Colonic mucosa (tissue), 4 donors: ENCODE measurements around the gene WDR91. TPM values are rescaled to one million over a fixed set of nuclear protein-coding genes. Genes with fewer than 3 reads are reported as not detected.

ENCODE experiments used
- DNase-seq: peaks from one replicate; pipeline ENCODE4 v3.0.0-alpha.2; 2020
- H3K27ac ChIP-seq: fragments of 200-600 bp; one replicate; pipeline ENCODE4 v1.8.0; 2021
- H3K27me3 ChIP-seq: fragments of 200-600 bp; one replicate; pipeline ENCODE4 v1.8.0; 2021
- H3K36me3 ChIP-seq: fragments of 200-600 bp; one replicate; pipeline ENCODE4 v1.8.0; 2021
- H3K4me1 ChIP-seq: fragments of 200-600 bp; one replicate; pipeline ENCODE4 v1.8.0; 2021; ENCODE audit warnings: mild to moderate bottlenecking
- H3K4me3 ChIP-seq: fragments of 200-600 bp; one replicate; pipeline ENCODE4 v1.8.0; 2021
- H3K9ac ChIP-seq, 2 donors: one replicate each; pipeline ENCODE4 v1.7.0; 2013; ENCODE audit warnings: control low read depth in 2 of 2, low read depth in 2 of 2, low read length in 2 of 2
- H3K9me3 ChIP-seq: fragments of 200-600 bp; one replicate; pipeline ENCODE4 v1.8.0; 2021
- intact Hi-C: fragments of 100-400 bp; cut with DNase I; formaldehyde crosslinking; loops from one replicate; pipeline ENCODE4 v1.14.1; 2022
- total RNA-seq, 2 donors: library from RNA; stranded (reverse); fragmentation: NEBNext Ultra II Directional in 1 of 2; extraction: Animal tissue kit (Norgen Biotek cat#: 25700) in 1 of 2; gene quantifications; one replicate each; pipeline ENCODE4 v1.2.1, GENCODE V29; 2021
- TF ChIP-seq, protein P1 (sequence below): fragments of 200-600 bp; IDR thresholded peaks from one replicate; pipeline ENCODE4 v1.8.0; 2022; ENCODE audit warnings: antibody characterized with exemption, mild to moderate bottlenecking
- donor health status: healthy.
- donor health status: DM: no; HTN: no; CAD: no.
- donor health status: DM: no; HTN: no; CAD: no.

WDR91 gene
- total RNA-seq = 1 to 10 TPM; 4.8 to 6.5 TPM

DNA sequence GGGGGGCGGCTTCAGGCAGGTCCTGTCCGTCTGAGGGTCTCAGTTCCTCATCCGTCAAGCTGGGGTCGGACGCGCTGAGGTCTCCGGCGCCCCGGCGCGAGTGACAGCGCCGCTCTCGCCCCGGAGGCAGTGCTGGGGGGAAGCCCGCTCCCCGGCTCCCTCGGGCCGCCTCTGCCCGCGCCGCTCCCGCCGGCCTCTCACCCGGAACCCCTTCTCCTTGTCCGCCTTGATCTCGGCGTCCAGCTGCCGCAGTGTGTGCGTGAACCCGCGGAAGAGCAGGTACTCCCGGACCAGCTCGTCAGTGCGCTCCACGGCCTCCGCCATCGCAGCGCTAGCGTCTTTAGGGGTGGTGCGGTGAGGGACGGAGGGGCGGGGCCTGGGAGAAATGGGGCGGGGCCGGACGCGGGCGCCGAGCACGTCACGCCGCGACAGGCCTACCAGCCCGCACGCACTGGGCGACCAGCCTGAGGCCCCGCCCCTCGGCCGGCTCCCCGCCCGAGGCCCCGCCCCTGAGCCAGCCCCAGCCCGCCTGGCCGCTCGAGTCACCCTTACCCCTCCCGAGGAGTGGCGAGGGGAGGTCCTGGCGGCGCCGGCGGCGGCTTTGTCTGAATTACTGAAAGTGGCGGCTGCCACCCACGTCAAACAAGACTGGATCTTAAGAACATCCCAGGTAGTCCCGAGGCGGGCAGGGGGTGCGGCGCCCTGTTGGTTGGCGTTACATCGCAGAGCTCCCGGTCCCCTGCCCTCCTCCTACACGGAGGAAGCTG is at the start of gene WDR91:
WDR91 (minus strand) TSS at position 348 of the 767 bp plus-strand sequence; CDS start at position 324, 24 bp downstream.
- intact Hi-C loops = no loop called here
- H3K27ac ChIP-seq = peak within 1 kb of the TSS; percentile 66
- H3K9me3 ChIP-seq = no peaks in the 10 kb centered on the region
- no peaks in the 10 kb centered on the region for H3K4me1 ChIP-seq
- H3K36me3 ChIP-seq = no peaks in the 10 kb centered on the region
- H3K4me3 ChIP-seq = peak within 1 kb of the TSS; percentile 87
- peak within 1 kb of the TSS; percentile 88 to 95 for H3K9ac ChIP-seq
- no peaks in the 10 kb centered on the region for H3K27me3 ChIP-seq
- TF ChIP-seq, protein P1, sequence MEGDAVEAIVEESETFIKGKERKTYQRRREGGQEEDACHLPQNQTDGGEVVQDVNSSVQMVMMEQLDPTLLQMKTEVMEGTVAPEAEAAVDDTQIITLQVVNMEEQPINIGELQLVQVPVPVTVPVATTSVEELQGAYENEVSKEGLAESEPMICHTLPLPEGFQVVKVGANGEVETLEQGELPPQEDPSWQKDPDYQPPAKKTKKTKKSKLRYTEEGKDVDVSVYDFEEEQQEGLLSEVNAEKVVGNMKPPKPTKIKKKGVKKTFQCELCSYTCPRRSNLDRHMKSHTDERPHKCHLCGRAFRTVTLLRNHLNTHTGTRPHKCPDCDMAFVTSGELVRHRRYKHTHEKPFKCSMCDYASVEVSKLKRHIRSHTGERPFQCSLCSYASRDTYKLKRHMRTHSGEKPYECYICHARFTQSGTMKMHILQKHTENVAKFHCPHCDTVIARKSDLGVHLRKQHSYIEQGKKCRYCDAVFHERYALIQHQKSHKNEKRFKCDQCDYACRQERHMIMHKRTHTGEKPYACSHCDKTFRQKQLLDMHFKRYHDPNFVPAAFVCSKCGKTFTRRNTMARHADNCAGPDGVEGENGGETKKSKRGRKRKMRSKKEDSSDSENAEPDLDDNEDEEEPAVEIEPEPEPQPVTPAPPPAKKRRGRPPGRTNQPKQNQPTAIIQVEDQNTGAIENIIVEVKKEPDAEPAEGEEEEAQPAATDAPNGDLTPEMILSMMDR = no peak
- peak; percentile 97 for DNase-seq

- Histone ChIP-seq H3K27me3 (no peaks in the 10 kb centered on the region), H3K4me1 (no peaks in the 10 kb centered on the region), H3K27ac (no peak overlapping the region), H3K4me3 (no peak overlapping the region), H3K9ac (no peak overlapping the region), H3K36me3 (no peaks in the 10 kb centered on the region), H3K9me3 (no peaks in the 10 kb centered on the region)
- TF ChIP-seq, protein P1 = no peak
- DNase-seq = no peak
- intact Hi-C loops = no loop called here
Measured at GRCh38 chr7:135260470-135260869, 49.1 kb upstream of the WDR91 start.

DNA sequence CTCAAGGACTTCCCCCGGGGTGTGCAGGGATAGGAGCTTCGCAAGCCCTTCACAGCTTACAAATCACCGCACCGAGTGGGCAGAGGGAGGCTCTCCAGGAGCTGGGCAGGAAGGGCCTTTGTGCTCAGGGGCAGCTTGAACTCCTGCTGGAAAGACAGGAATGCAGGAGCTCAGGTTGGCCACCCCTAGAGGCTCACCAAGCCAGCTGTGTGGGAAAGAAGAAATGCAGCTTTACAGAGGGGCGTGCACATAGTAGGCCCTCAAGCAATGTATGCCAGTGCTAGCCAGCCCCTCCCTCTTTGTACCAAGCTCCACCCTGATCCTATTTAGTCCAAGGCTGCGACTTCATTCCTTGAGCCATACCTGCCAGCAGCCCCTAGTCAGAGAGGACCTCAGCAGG is 48.4 kb upstream of the WDR91 start:
- no peaks in the 10 kb centered on the region for H3K9me3 ChIP-seq
- H3K27ac ChIP-seq = no peak overlapping the region
- intact Hi-C loops = no loop called here
- no peak overlapping the region for H3K4me3 ChIP-seq
- no peaks in the 10 kb centered on the region for H3K27me3 ChIP-seq
- H3K4me1 ChIP-seq = no peaks in the 10 kb centered on the region
- no peaks in the 10 kb centered on the region for H3K36me3 ChIP-seq
- TF ChIP-seq, protein P1 = no peak
- no peak for DNase-seq
- no peak overlapping the region for H3K9ac ChIP-seq

- no peaks in the 10 kb centered on the region for H3K4me1 ChIP-seq
- no peak for DNase-seq
- H3K4me3 ChIP-seq = no peak overlapping the region
- H3K9me3 ChIP-seq = no peaks in the 10 kb centered on the region
- no peak overlapping the region for H3K9ac ChIP-seq
- no peak overlapping the region for H3K27ac ChIP-seq
- TF ChIP-seq, protein P1 = no peak
- H3K27me3 ChIP-seq = no peaks in the 10 kb centered on the region
- no peaks in the 10 kb centered on the region for H3K36me3 ChIP-seq
- intact Hi-C loops = no loop called here
Measured at GRCh38 chr7:135258585-135258984, 47.3 kb upstream of the WDR91 start.

DNA sequence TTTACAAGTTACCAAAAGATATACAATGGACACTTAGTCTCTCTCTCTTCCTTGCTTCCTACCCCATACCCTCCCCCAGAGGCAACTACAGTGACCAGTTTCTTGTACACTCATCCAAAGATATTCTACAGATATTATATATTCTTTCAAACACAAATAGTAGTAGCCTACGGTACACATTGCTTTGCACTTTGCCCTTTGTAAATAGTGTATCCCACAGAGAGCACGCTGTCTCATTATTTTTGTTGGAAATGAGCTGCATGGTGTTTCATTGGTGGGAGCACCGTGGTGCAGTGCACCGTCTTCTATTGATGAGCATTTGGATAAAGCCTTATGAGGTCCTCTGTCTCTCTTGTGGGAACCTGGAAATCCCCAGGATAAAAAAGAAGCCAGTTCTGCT is 46.5 kb upstream of the WDR91 start:
- DNase-seq = no peak
- no peaks in the 10 kb centered on the region for H3K36me3 ChIP-seq
- no peaks in the 10 kb centered on the region for H3K27me3 ChIP-seq
- no peak overlapping the region for H3K27ac ChIP-seq
- intact Hi-C loops = no loop called here
- H3K9me3 ChIP-seq = no peaks in the 10 kb centered on the region
- no peak overlapping the region for H3K4me3 ChIP-seq
- TF ChIP-seq, protein P1 = no peak
- no peaks in the 10 kb centered on the region for H3K4me1 ChIP-seq
- no peak overlapping the region for H3K9ac ChIP-seq
